Neuronal stem cell (in vitro differentiated cells): ENCODE measurements around the gene SCFD1.

Experiments used
- DNase-seq: peaks from one replicate; pipeline ENCODE4 v3.0.0-alpha.2; 2013; ENCODE audit warnings: low spot score
- H2AFZ ChIP-seq: one replicate; pipeline ENCODE4 v1.6.1; 2013; ENCODE audit warnings: mild to moderate bottlenecking, low read length, inconsistent platforms
- H2AK5ac ChIP-seq: 2 replicates; pipeline ENCODE4 v1.6.1; 2013; ENCODE audit warnings: low read depth, mild to moderate bottlenecking, inconsistent platforms, low read length, moderate library complexity, mixed read lengths
- H2BK120ac ChIP-seq: 2 replicates; pipeline ENCODE4 v1.6.1; 2013; ENCODE audit warnings: low read depth, mild to moderate bottlenecking, inconsistent platforms, low read length, moderate library complexity, mixed read lengths
- H2BK12ac ChIP-seq: one replicate; pipeline ENCODE4 v1.6.1; 2013; ENCODE audit warnings: low read length, inconsistent platforms
- H2BK15ac ChIP-seq: 2 replicates; pipeline ENCODE4 v1.6.1; 2013; ENCODE audit warnings: mild to moderate bottlenecking, low read length, inconsistent platforms, mixed read lengths
- H2BK5ac ChIP-seq: one replicate; pipeline ENCODE4 v1.6.1; 2013; ENCODE audit warnings: inconsistent platforms, mild to moderate bottlenecking, low read length, moderate library complexity
- H3K14ac ChIP-seq: one replicate; pipeline ENCODE4 v1.6.1; 2013; ENCODE audit warnings: low read length, inconsistent platforms
- H3K18ac ChIP-seq: 2 replicates; pipeline ENCODE4 v1.6.1; 2013; ENCODE audit warnings: low read length, inconsistent platforms
- H3K23ac ChIP-seq: 2 replicates; pipeline ENCODE4 v1.6.1; 2013; ENCODE audit warnings: low read depth, mild to moderate bottlenecking, mixed read lengths, low read length, inconsistent platforms; ENCODE audit not compliant: poor library complexity
- H3K27ac ChIP-seq: replicated peaks from 3 replicates; pipeline ENCODE4 v1.5.1; 2013; ENCODE audit warnings: low read length, inconsistent platforms
- H3K27me3 ChIP-seq, 3 experiments: 2 replicates each; pipeline ENCODE4 v1.6.1; 2013; ENCODE audit warnings: low read length in 3 of 3, mild to moderate bottlenecking in 2 of 3, inconsistent platforms in 1 of 3, low read depth in 1 of 3, mixed read lengths in 1 of 3, moderate library complexity in 1 of 3; ENCODE audit not compliant: control insufficient read depth in 3 of 3, insufficient read depth in 3 of 3
- H3K36me3 ChIP-seq, 2 donors: replicated peaks in 1 of 2; 2 replicates each; pipeline ENCODE4 v1.6.1; 2013; ENCODE audit warnings: low read length in 2 of 2; ENCODE audit not compliant: control insufficient read depth in 2 of 2, insufficient read depth in 2 of 2
- H3K4ac ChIP-seq: 2 replicates; pipeline ENCODE4 v1.6.1; 2013; ENCODE audit warnings: inconsistent platforms, mild to moderate bottlenecking, low read length, moderate library complexity
- H3K4me1 ChIP-seq, 2 donors: 1 replicate in 1 of 2; 2 replicates in 1 of 2; pipeline ENCODE4 v1.6.1; 2013; ENCODE audit warnings: low read length in 2 of 2, low read depth in 1 of 2; ENCODE audit not compliant: control insufficient read depth in 2 of 2, insufficient read depth in 1 of 2
- H3K4me2 ChIP-seq: one replicate; pipeline ENCODE4 v1.6.1; 2013; ENCODE audit warnings: mild to moderate bottlenecking, low read length, inconsistent platforms; ENCODE audit not compliant: insufficient read depth, poor library complexity, severe bottlenecking
- H3K4me3 ChIP-seq, 2 donors: 2 replicates each; pipeline ENCODE4 v1.5.1; 2013; ENCODE audit warnings: low read length in 2 of 2, mild to moderate bottlenecking in 2 of 2, inconsistent platforms in 1 of 2, moderate library complexity in 1 of 2
- H3K79me1 ChIP-seq: one replicate; pipeline ENCODE4 v1.6.1; 2013; ENCODE audit warnings: low read depth, mild to moderate bottlenecking, inconsistent platforms, low read length, moderate library complexity
- H3K9ac ChIP-seq: one replicate; pipeline ENCODE4 v1.6.1; 2013; ENCODE audit warnings: mild to moderate bottlenecking, low read depth, low read length, inconsistent platforms; ENCODE audit not compliant: poor library complexity
- H3K9me3 ChIP-seq, 2 donors: replicated peaks in 1 of 2; 2 replicates each; pipeline versions ENCODE3 to v1.6.1; 2013; ENCODE audit warnings: low read length in 2 of 2, mild to moderate bottlenecking in 2 of 2, inconsistent platforms in 1 of 2, low read depth in 1 of 2, mixed read lengths in 1 of 2, moderate library complexity in 1 of 2; ENCODE audit not compliant: control insufficient read depth in 2 of 2, insufficient read depth in 1 of 2
- H4K8ac ChIP-seq: one replicate; pipeline ENCODE4 v1.6.1; 2013; ENCODE audit warnings: low read depth, mild to moderate bottlenecking, inconsistent platforms, low read length, moderate library complexity
- H4K91ac ChIP-seq: one replicate; pipeline ENCODE4 v1.6.1; 2013; ENCODE audit warnings: low read length, low read depth, mild to moderate bottlenecking, inconsistent platforms; ENCODE audit not compliant: poor library complexity
- WGBS, 2 donors: extraction: QIAGEN DNeasy Blood & Tissue Kit; methylation state at CpG; one replicate each; pipeline ENCODE4 v1.1.7; 2013; ENCODE audit warnings: missing lambda C conversion rate in 2 of 2, mixed read lengths in 1 of 2; ENCODE audit not compliant: insufficient read length in 2 of 2, insufficient replicate concordance in 1 of 2; ENCODE audit errors: extremely low coverage in 2 of 2; 5-methylcytosine and 5-hydroxymethylcytosine counted together

Gene SCFD1

DNA sequence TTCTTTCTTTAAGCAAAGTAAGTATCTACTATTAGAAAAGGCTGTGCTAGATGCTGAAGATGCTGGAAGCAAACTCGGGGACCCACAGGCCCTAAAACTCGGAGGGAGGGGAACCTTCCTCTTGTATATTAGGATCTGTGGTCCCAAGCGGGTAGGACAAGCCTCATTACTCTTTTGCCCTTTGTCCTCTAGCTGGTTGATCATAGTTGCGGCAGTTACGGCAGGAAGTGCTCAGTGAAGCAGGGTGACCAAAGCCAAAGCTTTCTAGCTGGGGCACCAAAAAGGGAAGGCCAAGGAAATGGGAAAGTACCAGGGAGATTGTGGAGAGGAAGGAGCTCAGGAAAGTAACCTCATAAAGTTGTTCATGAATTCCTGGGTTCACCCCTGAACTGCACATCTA is 76.3 kb downstream of the SCFD1 start:
- Histone ChIP-seq H2AFZ (no peak overlapping the region), H3K18ac (no peak overlapping the region), H3K27me3 (no peaks in the 10 kb centered on the region), H2AK5ac (no peak overlapping the region), H2BK120ac (no peak overlapping the region), H2BK15ac (no peak overlapping the region), H3K4ac (no peak overlapping the region), H3K36me3 (peaks cover 5 to 82% of the 10 kb centered on the region in 2 donors), H3K79me1 (no peaks in the 10 kb centered on the region), H4K8ac (no peak overlapping the region), H3K14ac (no peak overlapping the region), H3K9ac (no peak overlapping the region), H3K4me3 (no peak overlapping the region), H2BK12ac (no peak overlapping the region), H4K91ac (no peak overlapping the region), H3K9me3 (no peaks in the 10 kb centered on the region), H3K27ac (no peak overlapping the region), H3K4me1 (no peaks in the 10 kb centered on the region), H3K23ac (no peak overlapping the region), H2BK5ac (no peak overlapping the region), H3K4me2 (no peak overlapping the region)
- no peak for DNase-seq
- WGBS, 2 donors = no CpG with 5 or more reads among the region's 5 CpGs

- Histone ChIP-seq H3K9ac (no peak overlapping the region), H3K9me3 (no peaks in the 10 kb centered on the region), H2BK12ac (no peak overlapping the region), H3K79me1 (no peaks in the 10 kb centered on the region), H3K4ac (no peak overlapping the region), H3K23ac (no peak overlapping the region), H3K14ac (no peak overlapping the region), H3K4me2 (no peak overlapping the region), H2BK120ac (no peak overlapping the region), H3K4me3 (no peak overlapping the region), H3K27ac (no peak overlapping the region), H3K27me3 (no peaks in the 10 kb centered on the region), H3K4me1 (no peaks in the 10 kb centered on the region), H2AFZ (no peak overlapping the region), H2BK5ac (no peak overlapping the region), H3K36me3 (peaks cover 1 to 82% of the 10 kb centered on the region in 2 donors), H4K8ac (no peak overlapping the region), H2BK15ac (no peak overlapping the region), H2AK5ac (no peak overlapping the region), H3K18ac (no peak overlapping the region), H4K91ac (no peak overlapping the region)
- no CpG with 5 or more reads among the region's 2 CpGs for WGBS, 2 donors
- DNase-seq = no peak
Measured at GRCh38 chr14:30706704-30707103, 84.6 kb downstream of the SCFD1 start.

DNA sequence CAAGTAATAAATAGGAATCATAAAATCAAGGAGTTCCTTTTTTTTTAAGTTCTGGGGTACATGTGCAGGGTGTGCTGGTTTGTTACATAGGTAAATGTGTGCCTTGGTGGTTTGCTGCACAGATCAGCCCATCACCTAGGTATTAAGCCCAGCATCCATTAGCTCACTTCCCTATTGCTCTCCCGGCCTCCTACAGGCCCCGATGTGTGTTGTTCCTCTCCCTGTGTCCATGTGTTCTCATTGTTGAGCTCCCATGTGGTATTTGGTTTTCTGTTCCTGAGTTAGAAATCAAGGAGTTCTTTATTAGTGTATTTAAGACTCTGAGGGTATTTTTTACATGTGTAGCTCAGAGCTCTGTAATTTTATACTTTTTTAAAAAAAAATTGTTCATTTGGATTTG is 86.0 kb downstream of the SCFD1 start:
- Histone ChIP-seq H3K18ac (no peak overlapping the region), H3K79me1 (no peaks in the 10 kb centered on the region)
- no CpG with 5 or more reads among the region's 2 CpGs for WGBS, 2 donors

DNA sequence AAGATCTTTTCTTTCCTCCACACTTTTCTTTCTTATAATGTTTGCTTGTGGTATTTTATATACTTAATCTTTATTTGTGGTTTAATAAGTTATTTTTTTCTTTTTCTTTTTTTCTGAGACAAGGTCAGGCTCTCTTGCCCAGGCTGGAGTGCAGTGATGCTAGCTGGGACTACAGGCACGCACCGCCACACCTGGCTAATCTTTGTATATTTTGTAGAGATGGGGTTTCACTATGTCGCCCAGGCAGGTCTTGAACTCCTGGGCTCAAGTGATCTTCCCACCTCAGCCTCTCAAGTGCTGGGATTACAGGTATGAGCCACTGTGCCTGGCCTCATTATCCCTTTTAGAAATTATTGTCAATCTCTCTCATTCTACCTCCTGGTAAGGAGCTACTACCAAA is 87.1 kb downstream of the SCFD1 start:
- no peak overlapping the region for H3K18ac ChIP-seq
- H3K79me1 ChIP-seq = no peaks in the 10 kb centered on the region
- no peaks in the 10 kb centered on the region for H3K9me3 ChIP-seq
- H3K27ac ChIP-seq = no peak overlapping the region
- no peak overlapping the region for H3K23ac ChIP-seq
- no peak overlapping the region for H2BK120ac ChIP-seq
- no peak overlapping the region for H2BK15ac ChIP-seq
- no peak overlapping the region for H4K91ac ChIP-seq
- no peak overlapping the region for H4K8ac ChIP-seq
- no CpG with 5 or more reads among the region's 3 CpGs for WGBS, 2 donors
- no peak for DNase-seq
- no peak overlapping the region for H2BK5ac ChIP-seq
- no peak overlapping the region for H2BK12ac ChIP-seq
- H2AK5ac ChIP-seq = no peak overlapping the region
- no peak overlapping the region for H3K14ac ChIP-seq
- H3K36me3 ChIP-seq = peaks cover 1 to 64% of the 10 kb centered on the region in 2 donors
- no peaks in the 10 kb centered on the region for H3K27me3 ChIP-seq
- no peak overlapping the region for H3K4me3 ChIP-seq
- no peak overlapping the region for H3K9ac ChIP-seq
- H3K4me1 ChIP-seq = no peaks in the 10 kb centered on the region
- H2AFZ ChIP-seq = no peak overlapping the region
- H3K4ac ChIP-seq = no peak overlapping the region
- no peak overlapping the region for H3K4me2 ChIP-seq

More for the DNA sequence above, 86.0 kb downstream of the SCFD1 start:
- Histone ChIP-seq H3K36me3 (peaks cover 1 to 68% of the 10 kb centered on the region in 2 donors), H2AK5ac (no peak overlapping the region), H3K23ac (no peak overlapping the region), H3K4me1 (no peaks in the 10 kb centered on the region), H2BK15ac (no peak overlapping the region), H3K27me3 (no peaks in the 10 kb centered on the region), H2AFZ (no peak overlapping the region), H4K8ac (no peak overlapping the region), H3K27ac (no peak overlapping the region), H3K4me3 (no peak overlapping the region), H2BK5ac (no peak overlapping the region), H3K4me2 (no peak overlapping the region), H3K9ac (no peak overlapping the region), H3K4ac (no peak overlapping the region), H2BK120ac (no peak overlapping the region), H3K9me3 (no peaks in the 10 kb centered on the region), H4K91ac (no peak overlapping the region), H3K14ac (no peak overlapping the region), H2BK12ac (no peak overlapping the region)
- no peak for DNase-seq
